Activated CD4-positive, alpha-beta T cell treated with anti-CD3 and anti-CD28 coated beads for 4 hours (primary cell): ENCODE results near the gene GIMAP5.
"Not testable (repeated sequence)": the region's sequence is repeated elsewhere in the genome, so short reads cannot be mapped to it uniquely, and the experiment has no call there.

Experiments
- DNase-seq, 2 donors: peaks; one replicate each; pipeline ENCODE4 v3.0.0-alpha.2; 2020

The GIMAP5 gene

DNA sequence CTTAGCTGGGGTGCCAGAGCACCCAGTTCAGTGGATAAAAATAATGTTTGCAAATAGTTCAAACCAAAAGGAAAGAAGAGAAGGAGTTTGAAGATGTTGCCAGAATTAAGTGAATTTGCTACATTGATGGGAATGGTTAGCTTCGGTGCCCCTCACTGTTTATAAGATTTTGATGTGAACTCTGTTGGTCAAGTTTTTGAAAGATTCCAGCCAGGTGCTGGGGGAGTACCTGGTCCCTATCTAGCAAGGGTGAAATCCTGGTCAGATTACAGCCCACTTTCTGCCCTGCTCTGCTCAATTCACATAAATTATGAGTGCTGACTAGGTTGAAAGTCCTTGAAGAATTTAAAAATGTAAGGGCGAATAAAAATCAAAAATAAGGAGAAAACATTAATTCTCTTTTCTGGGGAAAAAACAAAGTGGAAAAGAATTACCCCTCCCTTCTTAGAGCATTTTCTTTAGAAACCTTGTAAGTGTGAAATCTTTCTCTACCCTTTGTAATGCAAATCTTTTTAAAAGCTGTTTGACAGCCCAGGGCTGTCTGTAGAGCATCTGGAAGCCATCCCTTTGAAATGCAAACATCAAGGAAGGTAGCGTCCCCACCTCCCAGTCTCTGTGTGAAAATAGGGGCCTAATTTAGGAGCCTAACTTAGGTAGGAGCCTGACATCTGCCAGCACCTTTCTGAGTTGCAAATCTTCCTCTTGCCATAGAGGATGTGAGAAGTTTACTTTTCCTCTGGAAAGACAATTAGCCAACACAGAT lies 1.4 kb upstream of the GIMAP5 start:
- no peak for DNase-seq

DNA sequence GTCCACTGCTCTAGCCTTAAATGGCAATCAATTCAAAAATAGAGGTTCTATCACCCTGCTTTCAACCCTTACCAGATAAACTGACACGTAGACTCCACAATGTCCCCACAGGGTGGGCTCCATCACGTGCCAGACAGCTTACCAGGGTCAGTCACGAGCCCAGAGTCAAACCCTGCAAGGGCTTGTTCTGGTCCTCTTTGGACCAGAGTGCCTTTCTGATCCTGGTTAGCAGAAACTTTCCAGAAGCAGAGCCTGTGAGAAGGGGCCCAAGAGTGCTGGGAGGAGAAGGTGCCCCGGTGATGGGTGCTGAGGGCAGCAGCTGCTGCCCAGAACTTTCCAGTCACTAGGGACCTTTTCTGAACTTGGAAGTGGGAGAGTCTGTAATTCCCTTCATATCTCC lies 354 bp upstream of the GIMAP5 start:
- no peak for DNase-seq

GRCh38 chr7:150738092-150738491 lies 874 bp downstream of the GIMAP5 start:
- DNase-seq: no peak

- DNase-seq: no peak
These were observed 1.4 kb downstream of the GIMAP5 start for GRCh38 chr7:150738591-150739001.

- DNase-seq: no peak
These were observed 1.8 kb downstream of the GIMAP5 start for GRCh38 chr7:150739033-150739432.

GRCh38 chr7:150740053-150740452 lies 2.8 kb downstream of the GIMAP5 start:
- DNase-seq: no peak

- DNase-seq: peak in 1 of 2 donors; percentile 35
These were observed 5.2 kb downstream of the GIMAP5 start for GRCh38 chr7:150742286-150742968.

DNA sequence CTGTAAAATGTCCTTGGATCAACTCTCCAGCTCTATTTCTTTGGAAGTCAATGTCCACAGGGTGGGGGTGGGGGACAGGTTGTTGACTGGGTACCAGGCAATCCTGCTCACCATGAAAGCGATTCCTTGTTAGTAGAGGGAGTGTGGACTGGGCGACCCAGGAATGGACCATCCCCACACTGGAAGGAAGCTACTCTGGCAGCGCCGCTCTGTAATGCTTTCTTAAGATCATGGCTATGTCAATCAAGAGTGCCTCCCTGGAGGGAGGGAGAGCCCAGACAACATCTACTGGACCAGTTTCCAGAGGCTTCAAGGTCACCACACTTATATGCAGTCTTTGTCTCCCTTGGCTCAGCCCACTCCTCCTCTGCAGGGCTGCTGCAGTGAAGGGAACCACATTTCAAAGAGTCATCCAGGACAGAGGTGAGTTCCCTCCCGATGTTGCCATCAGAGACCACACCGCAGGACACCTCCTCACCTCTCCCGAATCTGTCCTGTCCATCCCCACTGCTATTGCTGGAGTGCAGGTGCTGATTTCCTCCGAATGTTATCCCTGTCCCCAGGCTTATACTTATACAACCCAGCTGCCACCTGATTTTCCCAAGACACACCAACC lies 6.9 kb downstream of the GIMAP5 start:
- no peak for DNase-seq

DNA sequence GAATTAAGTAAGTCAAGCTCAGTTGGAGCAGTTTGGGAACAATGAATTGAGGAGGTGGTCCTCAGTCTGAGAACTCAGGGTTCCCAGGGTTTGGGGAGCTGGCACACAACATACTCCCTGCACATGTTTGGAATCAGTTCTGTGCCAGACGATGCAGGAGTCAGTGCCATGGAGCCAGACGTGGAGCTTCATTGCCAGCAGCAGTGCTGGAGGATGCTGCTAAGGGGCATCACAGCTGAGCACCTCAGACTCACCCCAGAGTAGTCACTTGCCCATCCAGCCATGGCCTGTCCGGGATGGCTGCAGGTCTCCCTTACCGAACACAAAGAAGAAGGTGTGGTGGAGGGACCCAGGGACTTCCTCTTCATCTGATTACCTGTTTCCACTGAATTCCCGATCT lies 7.9 kb downstream of the GIMAP5 start:
- DNase-seq: no peak

DNA sequence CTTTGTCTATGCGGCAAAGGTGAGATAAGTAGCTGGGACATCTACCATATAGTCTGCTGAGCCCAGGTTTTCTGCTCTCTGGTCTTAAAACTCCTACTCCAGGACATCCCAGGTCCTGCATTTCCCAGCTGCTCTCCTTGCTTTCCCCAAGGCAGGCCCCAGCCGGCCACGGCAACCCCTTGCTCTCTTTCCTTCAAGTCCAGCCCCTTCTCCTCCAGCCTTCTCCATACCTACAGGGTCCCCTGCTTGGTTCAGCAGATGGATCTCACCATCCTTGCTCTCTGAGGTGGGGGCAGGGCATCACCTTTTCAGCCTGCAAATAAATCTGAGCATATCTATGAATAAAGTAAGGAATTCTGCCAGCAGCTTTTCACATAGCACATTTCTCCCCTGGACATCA lies 8.7 kb downstream of the GIMAP5 start:
- DNase-seq: no peak

DNA sequence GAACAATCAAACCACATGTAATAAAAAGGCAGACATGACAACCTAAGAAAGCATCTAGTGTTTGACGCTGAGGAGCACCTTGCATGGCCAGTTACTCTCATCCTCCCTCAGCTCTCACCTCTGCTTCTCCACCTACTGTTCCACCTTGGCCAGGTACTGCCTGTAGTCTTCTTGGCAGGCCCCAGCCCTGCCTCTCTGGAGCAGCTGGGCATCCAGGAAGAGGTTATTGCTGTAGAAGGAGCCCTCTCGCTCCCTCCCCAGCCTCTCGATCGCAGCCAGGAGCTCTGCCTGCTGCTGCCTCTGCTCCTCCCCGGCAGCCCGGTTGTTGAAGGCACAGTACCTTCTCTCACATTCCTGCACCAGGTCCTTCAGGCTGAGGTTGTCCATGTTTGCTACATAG lies 9.7 kb downstream of the GIMAP5 start:
- DNase-seq: no peak

GRCh38 chr7:150748376-150748775 lies 11.2 kb downstream of the GIMAP5 start:
- no peak for DNase-seq

DNA sequence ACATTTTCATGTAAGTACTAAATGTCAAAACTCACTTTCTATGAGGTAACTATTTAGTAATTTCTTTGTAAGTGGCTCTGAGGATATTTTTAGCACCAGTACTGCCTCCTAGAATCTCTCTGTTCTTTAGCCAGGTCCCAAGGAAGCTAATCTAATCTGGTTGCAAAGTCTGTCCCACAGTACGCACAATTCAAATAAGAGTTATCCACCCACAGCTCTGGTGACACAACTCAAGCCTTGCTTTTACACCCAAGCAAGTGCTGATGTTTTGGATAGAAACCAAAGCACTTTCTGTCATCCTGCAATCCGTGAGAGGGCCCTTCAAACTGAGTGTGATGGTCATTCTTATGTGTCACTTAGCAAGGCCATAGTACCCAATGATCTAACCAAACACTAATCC lies 14.5 kb downstream of the GIMAP5 start:
- DNase-seq: no peak

- DNase-seq: no peak
These were observed 16.0 kb downstream of the GIMAP5 start for GRCh38 chr7:150753239-150753638.

DNA sequence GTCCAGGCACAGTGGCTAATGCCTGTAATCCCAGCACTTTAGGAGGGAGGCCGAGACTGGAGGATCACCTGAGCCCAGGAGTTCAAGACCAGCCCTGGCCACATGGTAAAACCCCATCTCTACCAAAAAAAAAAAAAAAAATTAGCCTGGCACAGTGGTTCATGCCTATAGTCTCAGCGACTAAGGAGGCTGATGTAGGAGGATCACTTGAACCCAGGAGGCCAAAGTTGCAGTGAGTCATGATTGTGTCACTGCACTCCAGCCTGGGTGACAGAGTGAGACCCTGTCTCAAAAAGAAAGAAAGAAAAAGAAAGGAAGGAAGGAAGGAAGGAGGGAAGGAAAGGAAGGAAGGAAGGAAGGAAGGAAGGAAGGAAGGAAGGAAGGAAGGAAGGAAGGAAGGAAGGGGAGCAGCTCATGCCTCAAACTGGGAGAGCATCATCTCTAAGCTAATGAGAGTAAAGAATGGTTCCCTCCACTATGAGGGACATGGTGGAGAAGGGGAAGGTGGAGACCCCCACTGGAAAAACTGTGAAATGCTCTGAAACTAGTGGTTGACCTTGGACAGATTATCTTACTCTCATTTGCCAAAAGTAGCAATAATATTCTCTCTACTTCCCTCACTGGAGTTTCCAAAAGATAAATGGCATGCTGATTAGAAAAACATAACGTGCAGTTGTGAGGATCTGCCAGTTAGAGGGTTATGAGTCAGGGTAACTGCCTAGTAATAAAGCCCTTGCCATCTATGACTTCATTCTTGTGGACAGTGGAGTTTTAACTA lies 16.8 kb downstream of the GIMAP5 start:
- peak in 1 of 2 donors; percentile 39 for DNase-seq

- DNase-seq: no peak
These were observed 17.7 kb downstream of the GIMAP5 start for GRCh38 chr7:150754951-150755350.

DNA sequence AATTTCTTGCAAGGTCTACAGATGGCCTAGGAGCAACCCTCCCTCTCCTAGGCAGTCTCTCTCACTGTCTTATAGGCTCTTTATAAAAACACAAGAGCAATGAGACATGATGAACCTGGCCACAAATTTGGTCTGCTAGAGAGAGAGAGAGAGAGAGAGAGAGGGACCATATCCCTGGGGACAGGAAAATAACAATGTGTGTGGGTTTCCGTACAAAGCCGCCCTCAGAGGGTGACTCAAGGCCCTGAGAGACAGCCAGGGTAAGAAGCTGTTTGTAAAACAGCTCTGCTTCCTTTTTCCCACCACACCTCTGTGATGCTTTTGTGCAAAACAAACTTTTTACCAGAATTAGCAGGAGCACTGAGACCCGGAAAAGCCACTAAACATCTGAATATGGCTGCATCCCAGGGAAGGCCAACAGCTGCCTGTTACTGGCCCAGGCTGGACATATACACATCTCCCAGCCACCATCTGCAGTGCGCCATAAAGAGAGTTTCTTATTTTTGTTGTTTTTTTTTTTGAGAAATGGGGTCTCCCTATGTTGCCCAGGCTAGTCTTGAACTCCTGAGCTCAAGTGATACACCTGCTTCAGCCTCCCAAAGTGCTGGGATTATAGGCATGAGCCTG lies 18.4 kb downstream of the GIMAP5 start:
- peak; percentile 69 to 77 for DNase-seq

- no peak for DNase-seq
These were observed 18.9 kb downstream of the GIMAP5 start for GRCh38 chr7:150756166-150756565.

DNA sequence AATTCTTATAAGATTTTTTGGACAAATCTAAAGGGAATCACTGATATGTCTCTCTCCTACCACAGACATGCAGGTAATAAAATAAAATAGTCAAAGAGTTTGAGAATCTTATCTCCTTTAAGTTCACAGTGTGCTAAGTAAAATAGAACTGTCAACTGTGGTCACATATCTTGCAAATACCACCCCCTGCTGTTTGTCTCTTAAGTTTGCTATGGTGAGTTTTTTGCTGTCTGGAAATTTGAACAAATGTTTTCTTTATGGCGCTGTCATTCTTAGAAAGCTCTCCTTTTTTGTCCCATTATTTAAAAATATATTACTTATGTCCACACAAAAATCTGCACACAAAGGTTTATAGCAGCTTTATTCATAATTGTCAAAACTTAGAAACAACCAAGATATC lies 19.6 kb downstream of the GIMAP5 start:
- peak in 1 of 2 donors; percentile 48 for DNase-seq

- no peak for DNase-seq
These were observed 22.3 kb downstream of the GIMAP5 start for GRCh38 chr7:150759479-150759878.

DNA sequence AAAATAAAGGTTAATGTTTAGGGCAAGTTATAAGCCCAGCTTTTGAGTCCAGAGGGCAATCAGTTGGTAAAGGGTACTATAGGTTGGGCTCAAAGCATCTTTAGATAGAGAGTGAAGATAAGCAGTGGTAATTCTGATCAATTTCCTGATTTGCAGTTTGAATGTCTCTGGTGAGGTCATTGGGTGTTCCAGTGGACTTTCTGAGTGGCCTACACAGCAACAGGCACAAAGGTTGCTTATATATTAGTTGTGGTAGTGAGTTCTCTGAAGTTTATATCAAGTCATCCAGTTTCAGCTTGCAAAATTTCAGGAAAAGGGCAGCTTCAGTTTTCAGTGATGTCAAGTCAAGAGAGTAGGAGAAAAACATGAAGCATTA lies 29.1 kb downstream of the GIMAP5 start:
- DNase-seq: no peak

- no peak for DNase-seq
These were observed 32.5 kb downstream of the GIMAP5 start for GRCh38 chr7:150769768-150770167.

DNA sequence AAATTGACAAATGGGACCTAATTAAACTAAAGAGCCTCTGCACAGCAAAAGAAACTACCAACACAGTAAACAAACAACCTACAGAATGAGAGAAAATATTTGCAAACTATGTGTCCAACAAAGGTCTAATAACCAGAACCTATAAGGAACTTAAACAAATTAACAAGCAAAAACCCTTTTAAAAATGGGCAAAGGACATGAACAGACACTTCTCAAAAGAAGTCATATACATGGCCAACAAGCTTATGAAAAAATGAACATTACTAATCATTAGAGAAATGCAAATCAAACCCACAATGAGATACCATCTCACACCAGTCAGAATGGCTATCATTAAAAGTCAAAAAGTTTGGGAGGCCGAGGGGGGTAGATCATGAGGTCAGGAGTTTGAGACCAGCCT lies 36.9 kb downstream of the GIMAP5 start:
- not testable (repeated sequence) for DNase-seq
